K562 (cell line): ENCODE measurements around the gene HS3ST5.

Source experiments
- ADNP ChIP-seq: fragments of 200-800 bp; sonication (Bioruptor generic); IDR thresholded peaks from 2 replicates; pipeline ENCODE4 v1.6.1; 2016; ENCODE audit warnings: missing genetic modification characterization, missing compliant biosample characterization
- CBX3 ChIP-seq, 2 experiments: IDR thresholded peaks; 1 replicate in 1 of 2; 2 replicates in 1 of 2; pipeline ENCODE4 v1.6.1; 2012; ENCODE audit warnings: inconsistent platforms in 2 of 2, low read length in 2 of 2, borderline replicate concordance in 1 of 2, control low read depth in 1 of 2
- CCAR2 ChIP-seq: fragments of 200-400 bp; formaldehyde crosslinking; IDR thresholded peaks from 2 replicates; pipeline ENCODE4 v1.6.1; 2017; ENCODE audit warnings: mild to moderate bottlenecking, low read depth, low read length
- ETV5 ChIP-seq: sonication (generic); formaldehyde crosslinking; IDR thresholded peaks from 2 replicates; pipeline ENCODE4 v1.4.0; 2020; ENCODE audit warnings: low read depth, mild to moderate bottlenecking, missing genetic modification reagents
- GTF2F1 ChIP-seq: IDR thresholded peaks from 2 replicates; pipeline ENCODE4 v1.6.1; 2011; ENCODE audit warnings: low read depth, low read length, improper control_type of control experiment
- HMG20B ChIP-seq: fragments of 250-450 bp; sonication (Bioruptor Pico); IDR thresholded peaks from 2 replicates; pipeline ENCODE4 v1.5.0; 2021; ENCODE audit warnings: mild to moderate bottlenecking
- NR1H2 ChIP-seq: sonication (generic); formaldehyde crosslinking; IDR thresholded peaks from 2 replicates; pipeline ENCODE4 v1.4.0; 2020; ENCODE audit warnings: mild to moderate bottlenecking, missing genetic modification reagents
- SRSF7 ChIP-seq: fragments of 200-400 bp; formaldehyde crosslinking; optimal IDR thresholded peaks from 2 replicates; pipeline ENCODE3; 2017; ENCODE audit warnings: mild to moderate bottlenecking, low read depth, low read length
- ZNF57 ChIP-seq: fragments of 450-650 bp; formaldehyde crosslinking; IDR thresholded peaks from 2 replicates; pipeline ENCODE4 v1.4.0; 2020; ENCODE audit warnings: mild to moderate bottlenecking, moderate library complexity

- TF ChIP-seq HMG20B (no peak), GTF2F1 (no peak), SRSF7 (no peak), CBX3 (IDR thresholded peaks at IDR 0.05; ENCODE audit: borderline replicate concordance in 1 of 2, low read length in 2 of 2) (no peak), NR1H2 (CRISPR knock-in tag) (no peak), ADNP (tag) (no peak), ETV5 (CRISPR knock-in tag) (no peak), ZNF57 (CRISPR knock-in tag) (no peak), CCAR2 (no peak)
Observed at GRCh38 chr6:114179411-114179810, 163.4 kb downstream of the HS3ST5 start.
